Ectodermal cell (in vitro differentiated cells): ENCODE data around the gene DDOST.

ENCODE experiments used
- H3K27ac ChIP-seq: 2 replicates; pipeline ENCODE4 v1.7.0; 2013; ENCODE audit warnings: mild to moderate bottlenecking, low read depth, low read length; ENCODE audit not compliant: insufficient read depth, poor library complexity, severe bottlenecking
- H3K27me3 ChIP-seq: 2 replicates; pipeline ENCODE4 v1.7.0; 2013; ENCODE audit warnings: mild to moderate bottlenecking, low read length; ENCODE audit not compliant: insufficient read depth, control insufficient read depth, poor library complexity, severe bottlenecking
- H3K36me3 ChIP-seq: one replicate; pipeline ENCODE4 v1.7.0; 2013; ENCODE audit warnings: low read length; ENCODE audit not compliant: control insufficient read depth, insufficient read depth
- H3K4me1 ChIP-seq: one replicate; pipeline ENCODE4 v1.7.0; 2013; ENCODE audit warnings: low read length; ENCODE audit not compliant: control insufficient read depth, insufficient read depth
- H3K4me3 ChIP-seq: 2 replicates; pipeline ENCODE4 v1.7.0; 2013; ENCODE audit warnings: low read depth, low read length, control low read depth; ENCODE audit not compliant: insufficient read depth
- H3K9me3 ChIP-seq: 2 replicates; pipeline ENCODE4 v1.7.0; 2013; ENCODE audit warnings: mild to moderate bottlenecking, low read length, moderate library complexity; ENCODE audit not compliant: control insufficient read depth
- WGBS, 2 experiments: methylation state at CpG; one replicate each; pipeline ENCODE4 v1.1.7; 2013; ENCODE audit warnings: missing lambda C conversion rate in 2 of 2; 5-methylcytosine and 5-hydroxymethylcytosine counted together

DDOST gene

DNA sequence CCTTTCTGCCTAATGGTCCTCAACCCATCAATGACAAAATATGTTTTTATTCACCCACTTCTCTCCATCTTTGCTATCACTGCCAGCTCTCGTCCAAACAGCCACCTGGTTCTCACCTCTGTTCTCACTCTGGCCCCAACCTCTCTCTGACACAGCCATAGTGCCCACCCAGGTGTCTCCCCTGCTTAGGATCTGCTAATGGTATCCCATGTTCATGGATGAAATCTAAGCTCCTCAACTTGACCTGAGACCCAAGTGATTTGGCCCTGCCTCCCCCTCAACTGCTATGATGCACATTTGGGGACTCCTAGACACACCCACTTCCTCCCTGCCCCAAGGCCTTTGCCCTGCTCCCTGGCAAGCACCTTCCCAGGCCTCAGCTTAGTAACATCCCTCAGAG is 30.7 kb upstream of the DDOST start:
- Histone ChIP-seq H3K4me1 (no peaks in the 10 kb centered on the region), H3K27ac (no peak overlapping the region), H3K27me3 (no peaks in the 10 kb centered on the region), H3K36me3 (no peaks in the 10 kb centered on the region), H3K9me3 (no peaks in the 10 kb centered on the region), H3K4me3 (no peak overlapping the region)
- 93 to 94% methylated on average over 1 of the region's 1 CpG for WGBS, 2 experiments

DNA sequence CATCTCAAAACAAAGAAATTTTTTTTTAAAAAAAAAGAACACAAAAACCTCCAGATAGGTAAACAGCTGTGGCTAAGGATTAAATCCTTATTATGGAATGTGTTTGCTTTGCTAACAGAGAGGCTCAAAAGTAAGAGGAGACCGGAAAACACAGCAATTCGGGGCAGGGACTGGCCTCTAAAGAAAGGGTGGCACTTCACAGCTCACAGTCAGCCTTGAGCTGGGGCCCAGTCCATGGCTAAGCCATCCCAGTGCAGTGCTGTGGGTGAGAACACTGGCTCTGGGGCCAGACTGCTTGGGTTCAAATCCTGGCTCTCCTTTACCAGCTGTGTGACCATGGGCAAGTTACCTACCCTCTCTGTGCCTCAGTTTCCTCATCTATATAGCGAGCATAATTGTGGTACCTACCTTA is 28.5 kb upstream of the DDOST start:
- Histone ChIP-seq H3K27ac (no peak overlapping the region), H3K4me1 (no peaks in the 10 kb centered on the region), H3K27me3 (no peaks in the 10 kb centered on the region), H3K9me3 (no peaks in the 10 kb centered on the region), H3K36me3 (no peaks in the 10 kb centered on the region), H3K4me3 (no peak overlapping the region)
- 93 to 96% methylated on average over 3 of the region's 3 CpGs for WGBS, 2 experiments

DNA sequence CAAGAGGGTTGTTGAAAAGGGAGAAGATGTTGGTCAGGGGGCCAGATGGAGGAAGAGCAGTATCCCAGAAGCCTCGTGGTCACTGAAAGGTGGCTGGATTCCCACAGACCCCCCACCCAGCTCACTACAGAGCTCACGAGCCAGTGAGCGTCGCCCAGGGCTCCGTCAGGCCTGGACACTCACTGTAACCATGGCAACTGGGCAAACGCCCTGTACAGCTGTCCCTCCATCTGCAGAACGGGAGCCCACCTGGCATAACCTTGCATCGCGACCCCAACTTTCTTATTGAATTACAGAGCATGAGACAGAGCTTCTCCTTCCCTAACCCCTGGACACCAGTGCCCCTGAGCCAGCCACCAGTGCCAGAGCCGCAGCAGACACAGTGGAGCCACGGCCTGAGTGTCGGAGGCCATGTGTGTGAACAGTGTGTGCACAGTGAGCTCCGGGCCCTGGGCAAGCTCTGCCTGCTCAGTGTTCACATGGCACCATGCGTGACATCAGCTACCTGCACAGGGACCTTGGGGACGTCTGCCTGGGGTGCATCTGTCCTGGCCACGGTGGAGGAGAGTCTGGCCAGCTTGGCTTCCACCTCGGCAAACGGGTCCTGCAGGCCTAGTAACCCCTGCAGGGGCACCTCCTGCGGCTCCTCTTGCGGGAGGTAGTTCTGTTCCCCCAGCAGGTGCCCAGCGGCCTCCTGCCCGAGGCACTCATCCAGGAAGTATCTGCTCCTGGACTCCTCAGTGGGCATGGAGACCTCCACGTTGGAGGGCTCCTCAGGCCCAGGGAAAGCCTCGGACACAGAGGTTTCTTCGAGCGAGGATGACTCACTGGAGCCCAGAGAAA is 25.9 kb upstream of the DDOST start:
- no peak overlapping the region for H3K27ac ChIP-seq

DNA sequence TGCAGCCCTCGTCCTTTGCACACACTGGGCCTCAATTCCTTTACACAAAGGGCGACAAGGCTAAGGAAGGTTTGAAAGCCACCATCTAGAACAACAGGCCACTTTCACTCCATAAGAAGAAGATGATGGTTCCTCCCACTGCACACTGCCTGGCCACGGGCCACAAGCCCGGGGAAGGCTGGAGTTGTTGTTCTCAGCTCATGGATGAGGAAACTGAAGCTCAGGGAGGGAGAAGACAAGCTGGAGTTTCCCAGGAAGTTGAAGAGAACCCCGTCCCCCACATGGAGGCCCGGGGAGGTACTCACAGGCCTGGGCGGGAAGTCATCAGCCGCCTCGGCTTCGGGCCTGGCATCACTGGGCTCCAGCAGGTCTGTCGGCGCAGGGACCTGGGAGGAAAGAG is 24.6 kb upstream of the DDOST start:
- Histone ChIP-seq H3K4me1 (no peaks in the 10 kb centered on the region), H3K9me3 (no peaks in the 10 kb centered on the region), H3K36me3 (no peaks in the 10 kb centered on the region), H3K27ac (no peak overlapping the region), H3K4me3 (no peak overlapping the region), H3K27me3 (no peaks in the 10 kb centered on the region)
- WGBS, 2 experiments: 87 to 91% methylated on average over 12 of the region's 12 CpGs

More for the DNA sequence above, 25.9 kb upstream of the DDOST start:
- H3K4me1 ChIP-seq: no peaks in the 10 kb centered on the region
- no peaks in the 10 kb centered on the region for H3K27me3 ChIP-seq
- 91 to 93% methylated on average over 26 of the region's 26 CpGs for WGBS, 2 experiments
- no peaks in the 10 kb centered on the region for H3K36me3 ChIP-seq
- no peaks in the 10 kb centered on the region for H3K9me3 ChIP-seq
- H3K4me3 ChIP-seq: no peak overlapping the region

DNA sequence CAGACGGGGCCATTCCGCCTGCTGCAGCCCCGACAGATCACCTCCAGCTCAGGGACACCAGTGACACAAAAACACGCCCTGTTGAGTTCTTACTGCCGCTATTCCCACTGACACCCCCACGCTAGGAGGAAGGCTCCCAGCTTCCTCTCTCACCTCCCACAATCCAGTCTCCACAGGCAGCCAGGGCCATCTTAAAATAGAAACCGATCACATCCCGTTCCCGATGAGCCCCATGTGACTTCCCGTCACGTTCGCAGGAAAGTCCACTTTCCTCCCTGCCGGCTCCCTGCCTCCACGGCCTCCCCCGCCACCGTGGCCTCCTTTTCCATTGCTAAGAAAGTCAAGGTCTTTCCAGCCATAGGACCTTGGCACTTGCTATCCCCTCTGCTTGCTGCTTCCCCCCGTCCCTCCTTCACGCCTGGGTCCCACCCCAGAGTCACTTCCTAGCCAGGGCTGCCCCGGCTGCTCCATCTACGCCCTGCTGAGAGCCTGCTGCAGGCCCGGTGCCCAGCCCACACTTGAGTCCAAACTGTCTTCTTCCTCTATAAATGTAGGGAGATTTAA is 24.0 kb upstream of the DDOST start:
- no peaks in the 10 kb centered on the region for H3K9me3 ChIP-seq
- no peaks in the 10 kb centered on the region for H3K36me3 ChIP-seq
- no peaks in the 10 kb centered on the region for H3K27me3 ChIP-seq
- no peaks in the 10 kb centered on the region for H3K4me1 ChIP-seq
- 87 to 89% methylated on average over 21 of the region's 21 CpGs for WGBS, 2 experiments
- no peak overlapping the region for H3K4me3 ChIP-seq
- no peak overlapping the region for H3K27ac ChIP-seq

DNA sequence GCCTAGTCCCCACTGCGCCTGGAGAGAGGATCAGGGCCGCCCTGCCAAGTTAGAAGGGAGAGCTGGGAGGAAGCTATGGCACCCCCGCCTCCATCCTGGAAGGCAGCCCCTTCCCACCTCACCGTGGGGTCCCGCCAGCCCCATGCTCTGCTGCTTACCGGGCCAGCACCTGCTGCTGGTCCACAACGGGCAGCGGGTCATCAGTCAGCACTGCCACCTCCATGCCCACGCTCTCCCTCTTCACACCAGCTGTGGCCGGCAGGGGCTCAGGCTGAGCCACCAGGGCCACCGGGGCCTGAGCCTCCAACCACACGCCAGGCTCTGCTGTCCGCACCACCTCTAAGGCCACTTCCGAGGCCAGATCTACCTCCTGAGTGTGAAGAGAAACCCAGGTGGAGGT is 23.5 kb upstream of the DDOST start:
- no peaks in the 10 kb centered on the region for H3K36me3 ChIP-seq
- H3K9me3 ChIP-seq: no peaks in the 10 kb centered on the region
- no peaks in the 10 kb centered on the region for H3K27me3 ChIP-seq
- 90 to 95% methylated on average over 14 of the region's 14 CpGs for WGBS, 2 experiments
- no peaks in the 10 kb centered on the region for H3K4me1 ChIP-seq
- H3K27ac ChIP-seq: no peak overlapping the region
- H3K4me3 ChIP-seq: no peak overlapping the region

DNA sequence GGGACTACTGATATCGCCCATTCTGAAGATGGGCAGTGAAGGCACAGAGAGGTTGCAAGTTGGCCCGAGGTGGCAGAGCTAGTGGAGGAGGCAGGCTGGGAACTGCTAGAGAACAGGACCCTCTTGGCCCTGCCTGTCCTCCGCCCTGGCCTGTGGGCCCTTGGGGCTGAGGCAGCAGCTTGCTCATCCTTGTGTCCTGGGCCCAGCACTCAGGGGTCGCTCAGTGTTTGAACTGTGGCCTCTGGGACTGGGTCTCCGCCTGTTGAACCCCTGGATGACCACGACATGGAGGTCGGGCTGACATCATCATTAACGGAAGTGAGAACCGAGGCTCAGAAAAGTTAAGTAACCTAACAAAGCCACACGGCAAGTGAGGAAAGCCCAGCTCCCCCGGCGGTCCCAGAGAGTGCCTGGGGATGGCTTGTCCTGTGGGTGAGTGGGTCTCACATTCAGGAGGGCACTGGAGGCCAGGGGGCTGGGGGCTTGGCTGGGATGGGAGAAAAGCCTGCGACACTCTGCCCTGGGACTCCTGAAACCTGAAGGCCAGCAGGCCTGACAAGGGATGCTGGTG is 23.0 kb upstream of the DDOST start:
- Histone ChIP-seq H3K27ac (no peak overlapping the region), H3K4me3 (no peak overlapping the region), H3K9me3 (no peaks in the 10 kb centered on the region), H3K27me3 (no peaks in the 10 kb centered on the region), H3K4me1 (no peaks in the 10 kb centered on the region), H3K36me3 (no peaks in the 10 kb centered on the region)
- 88 to 89% methylated on average over 13 of the region's 13 CpGs for WGBS, 2 experiments

DNA sequence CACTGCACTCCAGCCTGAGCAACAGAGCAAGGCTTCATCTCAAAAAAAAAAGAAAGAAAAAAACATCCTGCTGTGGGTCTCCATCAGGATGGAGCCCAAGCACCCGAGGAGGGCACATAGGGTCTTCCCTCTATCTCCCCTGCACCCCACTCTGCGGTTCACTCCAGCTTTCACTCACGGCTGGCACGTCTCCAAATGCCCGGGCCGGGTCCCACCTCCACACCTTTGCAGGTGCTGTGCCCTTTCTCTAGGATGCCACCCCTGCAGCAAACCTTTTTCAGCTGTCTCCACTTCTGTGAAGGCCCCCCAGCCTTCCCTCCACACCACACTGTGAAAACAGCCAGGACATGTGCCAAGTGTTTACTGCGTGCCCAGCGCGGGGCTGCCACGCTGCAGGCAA is 22.4 kb upstream of the DDOST start:
- no peaks in the 10 kb centered on the region for H3K4me1 ChIP-seq
- H3K4me3 ChIP-seq: no peak overlapping the region
- no peak overlapping the region for H3K27ac ChIP-seq
- no peaks in the 10 kb centered on the region for H3K9me3 ChIP-seq
- no peaks in the 10 kb centered on the region for H3K27me3 ChIP-seq
- 96 to 97% methylated on average over 10 of the region's 10 CpGs for WGBS, 2 experiments
- H3K36me3 ChIP-seq: no peaks in the 10 kb centered on the region

DNA sequence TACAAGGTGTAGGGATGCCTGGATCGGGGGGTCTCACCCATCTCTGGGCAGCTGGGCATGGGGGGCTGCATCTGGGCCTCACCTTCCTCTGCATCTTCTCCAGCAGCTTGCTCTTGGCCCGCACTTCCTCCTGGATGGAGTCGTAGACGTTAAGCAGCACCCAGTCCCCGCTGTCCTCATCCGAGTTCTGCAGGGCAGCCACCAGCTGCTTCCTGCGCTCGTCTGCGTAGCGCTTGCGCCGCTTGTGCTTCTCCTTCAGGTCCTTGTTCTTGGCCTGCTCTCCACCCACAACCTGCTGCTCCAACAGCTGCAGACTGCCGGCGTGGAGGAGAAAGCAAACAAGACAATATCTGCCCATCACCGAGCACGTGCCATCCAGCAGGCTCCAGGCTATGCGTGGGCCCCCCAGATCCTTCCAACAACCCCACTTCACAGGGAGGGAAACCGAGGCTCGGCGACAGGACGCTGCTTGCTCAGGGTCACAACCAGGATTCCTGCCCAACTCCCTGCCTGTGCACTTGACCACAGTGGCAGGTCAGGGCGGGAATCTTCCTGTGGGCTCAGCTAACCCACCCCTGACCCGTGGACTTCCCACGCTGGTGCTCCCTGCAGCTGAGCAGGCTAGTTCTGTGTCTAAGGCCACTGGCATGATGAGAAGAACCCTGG is 21.5 kb upstream of the DDOST start:
- H3K27ac ChIP-seq: no peak overlapping the region
- WGBS, 2 experiments: 94 to 95% methylated on average over 24 of the region's 24 CpGs

DNA sequence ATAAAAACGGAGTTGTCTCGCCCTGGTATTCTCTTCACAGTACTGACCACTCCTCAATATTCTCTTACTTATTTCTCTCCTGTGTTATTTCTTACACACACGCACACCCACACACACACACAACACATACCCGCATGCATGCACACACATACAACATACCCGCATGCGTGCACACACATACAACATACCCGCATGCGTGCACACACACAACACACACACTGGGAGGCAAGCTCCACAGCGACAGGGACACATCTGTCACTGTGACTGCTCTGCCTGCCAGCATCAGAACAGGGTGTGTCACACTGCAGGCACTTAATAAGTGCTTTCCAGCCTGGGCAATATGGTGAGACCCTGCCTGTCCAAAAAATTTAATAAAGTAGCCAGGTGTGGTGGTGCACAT is 20.8 kb upstream of the DDOST start:
- Histone ChIP-seq H3K27ac (no peak overlapping the region), H3K4me3 (no peak overlapping the region), H3K4me1 (no peaks in the 10 kb centered on the region), H3K9me3 (no peaks in the 10 kb centered on the region), H3K36me3 (no peaks in the 10 kb centered on the region), H3K27me3 (no peaks in the 10 kb centered on the region)
- 93 to 94% methylated on average over 9 of the region's 9 CpGs for WGBS, 2 experiments

More for the DNA sequence above, 21.5 kb upstream of the DDOST start:
- Histone ChIP-seq H3K27me3 (no peaks in the 10 kb centered on the region), H3K4me3 (no peak overlapping the region), H3K36me3 (no peaks in the 10 kb centered on the region), H3K4me1 (no peaks in the 10 kb centered on the region), H3K9me3 (no peaks in the 10 kb centered on the region)
